Stomach (tissue), 9 donors: ENCODE measurements around the gene PVRIG. TPM values are rescaled to one million over a fixed set of nuclear protein-coding genes. Genes with fewer than 3 reads are reported as not detected.
"Not testable (repeated sequence)": the region's sequence is repeated elsewhere in the genome, so short reads cannot be mapped to it uniquely, and the experiment has no call there.

Experiments
- DNase-seq, 2 donors: peaks; one replicate each; pipeline versions ENCODE4 v3.0.0 to v3.0.0-alpha.2; 2013 to 2019
- H3K27ac ChIP-seq, 5 donors: fragments of 200-600 bp in 4 of 5; sonication (generic) in 4 of 5; one replicate each; pipeline ENCODE4 v1.5.1; 2013 to 2019; ENCODE audit warnings: mild to moderate bottlenecking in 1 of 5, moderate library complexity in 1 of 5
- H3K27me3 ChIP-seq, 3 donors: fragments of 200-600 bp; sonication (generic); one replicate each; pipeline ENCODE4 v1.5.1; 2017 to 2019; ENCODE audit warnings: mixed run types in 1 of 3
- H3K36me3 ChIP-seq, 4 donors: fragments of 200-600 bp; sonication (generic); 1 replicate in 3 of 4; 2 replicates in 1 of 4; pipeline ENCODE4 v1.5.1; 2016 to 2019
- H3K4me1 ChIP-seq, 4 donors: fragments of 200-600 bp; sonication (generic); one replicate each; pipeline ENCODE4 v1.5.1; 2016 to 2019
- H3K4me3 ChIP-seq, 4 donors: fragments of 200-600 bp; sonication (generic) in 3 of 4; one replicate each; pipeline ENCODE4 v1.5.1; 2016 to 2019; ENCODE audit warnings: mild to moderate bottlenecking in 1 of 4
- H3K9me3 ChIP-seq, 4 donors: fragments of 200-600 bp; sonication (generic); one replicate each; pipeline ENCODE4 v1.5.1; 2016 to 2019
- EP300 ChIP-seq: sonication (generic); formaldehyde crosslinking; IDR thresholded peaks from one replicate; pipeline ENCODE4 v1.6.1; 2017; ENCODE audit warnings: antibody characterized with exemption
- POLR2A ChIP-seq, 4 donors: fragments of 450-650 bp; IDR thresholded peaks; one replicate each; pipeline ENCODE4 v1.6.1; 2016; ENCODE audit warnings: antibody characterized with exemption in 4 of 4, control low read depth in 2 of 4, mild to moderate bottlenecking in 1 of 4, moderate library complexity in 1 of 4
- POLR2AphosphoS5 ChIP-seq, 3 donors: sonication (generic); formaldehyde crosslinking; IDR thresholded peaks; one replicate each; pipeline ENCODE4 v1.6.1; 2016; ENCODE audit warnings: antibody characterized with exemption in 3 of 3
- WGBS, 5 donors: extraction: QIAGEN DNeasy Blood & Tissue Kit in 3 of 5; methylation state at CpG; one replicate each; pipeline versions ENCODE4 v1.1.5 to v1.1.7; 2013 to 2018; 5-methylcytosine and 5-hydroxymethylcytosine counted together
- intact Hi-C: fragments of 100-400 bp; cut with DNase I; formaldehyde crosslinking; loops from one replicate; pipeline ENCODE4 v1.15.1; 2023; ENCODE audit warnings: low total_unique reads
- polyA plus RNA-seq, 3 donors: library from polyadenylated mRNA; stranded (reverse); fragments of 200-250 nt; gene quantifications; one replicate each; pipeline ENCODE4 v1.2.3, GENCODE V29; 2013
- total RNA-seq, 5 donors: library from RNA; depleted of rRNA; stranded (reverse); fragments of >200 nt; gene quantifications; one replicate each; pipeline versions ENCODE4 v1.1.0 to v1.2.3, GENCODE V29; 2014 to 2016
- TF ChIP-seq, protein P1 (sequence below), 7 experiments: fragments of 450-650 bp in 4 of 7; fragments of 200-600 bp in 3 of 7; sonication (generic) in 3 of 7; IDR thresholded peaks; one replicate each; pipeline ENCODE4 v1.5.1; 2016 to 2019; ENCODE audit warnings: antibody characterized with exemption in 7 of 7, control low read depth in 2 of 7, mild to moderate bottlenecking in 1 of 7
- donor health status: healthy with polysubstance abuse.
- donor health status: Bipolar disorder and iron deficiency.
- donor health status: healthy.

The PVRIG gene
- total and polyA plus RNA-seq, 8 donors: 0.56 to 3.8 (median 1.2) TPM; not detected in 1

DNA sequence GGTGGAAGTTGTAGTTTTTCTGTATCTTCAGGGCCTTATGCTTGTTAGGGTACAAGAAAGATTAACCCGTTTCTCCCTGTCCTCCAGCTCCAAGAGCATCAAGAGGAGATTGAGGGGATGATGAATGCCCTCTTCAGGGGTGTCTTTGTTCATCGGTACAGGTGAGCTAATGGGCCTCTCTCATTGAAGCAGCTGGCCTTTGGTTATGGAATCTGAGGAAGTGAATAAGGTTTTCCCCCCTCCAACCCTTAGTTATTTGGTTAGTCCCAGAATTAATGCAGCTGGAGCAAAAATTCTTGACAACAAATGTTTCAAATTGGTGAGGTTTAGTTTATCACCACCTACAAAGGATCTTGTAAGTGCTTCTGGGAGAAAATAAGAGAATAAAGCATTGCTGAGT, 24.5 kb upstream of the PVRIG start:
- TF ChIP-seq POLR2A (IDR thresholded peaks at IDR 0.05): no peak
- no peak for TF ChIP-seq EP300
- TF ChIP-seq POLR2AphosphoS5 (IDR thresholded peaks at IDR 0.05): no peak
- TF ChIP-seq, protein P1, sequence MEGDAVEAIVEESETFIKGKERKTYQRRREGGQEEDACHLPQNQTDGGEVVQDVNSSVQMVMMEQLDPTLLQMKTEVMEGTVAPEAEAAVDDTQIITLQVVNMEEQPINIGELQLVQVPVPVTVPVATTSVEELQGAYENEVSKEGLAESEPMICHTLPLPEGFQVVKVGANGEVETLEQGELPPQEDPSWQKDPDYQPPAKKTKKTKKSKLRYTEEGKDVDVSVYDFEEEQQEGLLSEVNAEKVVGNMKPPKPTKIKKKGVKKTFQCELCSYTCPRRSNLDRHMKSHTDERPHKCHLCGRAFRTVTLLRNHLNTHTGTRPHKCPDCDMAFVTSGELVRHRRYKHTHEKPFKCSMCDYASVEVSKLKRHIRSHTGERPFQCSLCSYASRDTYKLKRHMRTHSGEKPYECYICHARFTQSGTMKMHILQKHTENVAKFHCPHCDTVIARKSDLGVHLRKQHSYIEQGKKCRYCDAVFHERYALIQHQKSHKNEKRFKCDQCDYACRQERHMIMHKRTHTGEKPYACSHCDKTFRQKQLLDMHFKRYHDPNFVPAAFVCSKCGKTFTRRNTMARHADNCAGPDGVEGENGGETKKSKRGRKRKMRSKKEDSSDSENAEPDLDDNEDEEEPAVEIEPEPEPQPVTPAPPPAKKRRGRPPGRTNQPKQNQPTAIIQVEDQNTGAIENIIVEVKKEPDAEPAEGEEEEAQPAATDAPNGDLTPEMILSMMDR (IDR thresholded peaks at IDR 0.05): no peak
- Histone ChIP-seq H3K27me3 (peaks cover 0 to 26% (median 0%) of the 10 kb centered on the region in 3 donors), H3K9me3 (no peaks in the 10 kb centered on the region), H3K4me1 (no peaks in the 10 kb centered on the region), H3K4me3 (no peak overlapping the region), H3K36me3 (no peaks in the 10 kb centered on the region), H3K27ac (no peak overlapping the region)
- intact Hi-C loops: no loop called here
- DNase-seq: no peak
- 72 to 84% (median 79%) methylated on average over 2 of the region's 2 CpGs for WGBS, 5 donors

DNA sequence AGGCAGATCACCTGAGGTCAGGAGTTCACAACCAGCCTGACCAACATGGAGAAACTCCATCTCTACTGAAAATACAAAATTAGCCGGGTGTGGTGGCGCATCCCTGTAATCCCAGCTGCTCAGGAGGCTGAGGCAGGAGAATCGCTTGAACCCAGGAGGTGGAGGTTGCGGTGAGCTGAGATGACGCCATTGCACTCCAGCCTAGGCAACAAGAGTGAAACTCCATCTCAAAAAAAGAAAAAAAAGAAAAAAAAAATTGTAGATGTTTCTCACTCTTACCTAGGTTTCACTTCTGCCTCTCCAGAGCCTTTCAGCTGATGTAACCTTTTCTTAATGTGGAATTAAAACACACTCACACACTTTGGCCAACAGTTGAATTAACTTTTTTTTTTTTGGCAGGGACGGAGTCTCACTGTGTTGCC, 23.8 kb upstream of the PVRIG start:
- H3K9me3 ChIP-seq, H3K4me3 ChIP-seq, H3K36me3 ChIP-seq, DNase-seq, H3K27ac ChIP-seq, intact Hi-C loops, H3K4me1 ChIP-seq: not testable (repeated sequence)
- peaks cover 0 to 27% (median 0%) of the 10 kb centered on the region in 3 donors for H3K27me3 ChIP-seq
- WGBS, 5 donors: 95 to 98% (median 95%) methylated on average over 6 of the region's 6 CpGs

DNA sequence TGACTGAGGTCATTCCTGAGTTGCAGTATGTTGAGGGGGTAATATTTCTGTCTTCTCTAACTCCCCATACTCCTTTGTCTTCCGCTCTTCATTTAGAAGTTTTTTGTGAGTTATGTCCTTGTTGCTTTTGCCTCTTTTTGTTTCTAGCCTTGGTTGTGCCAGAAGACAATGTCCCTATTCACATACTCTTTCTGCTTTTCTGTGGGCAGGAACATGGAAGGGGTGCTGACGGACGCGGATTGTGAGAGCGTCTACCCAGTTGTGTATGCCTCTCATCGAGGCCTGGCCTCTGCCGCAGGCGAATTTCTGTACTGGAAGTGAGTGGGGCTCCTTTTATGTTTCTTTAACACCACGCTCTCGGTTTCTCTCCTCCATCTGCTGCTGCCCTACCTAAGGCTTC, 21.5 kb upstream of the PVRIG start:
- Histone ChIP-seq H3K4me1 (no peaks in the 10 kb centered on the region), H3K36me3 (no peaks in the 10 kb centered on the region), H3K4me3 (no peak overlapping the region), H3K9me3 (no peaks in the 10 kb centered on the region), H3K27me3 (peaks cover 0 to 27% (median 0%) of the 10 kb centered on the region in 3 donors), H3K27ac (no peak overlapping the region)
- no peak for DNase-seq
- TF ChIP-seq POLR2AphosphoS5 (IDR thresholded peaks at IDR 0.05) (no peak), EP300 (no peak), POLR2A (IDR thresholded peaks at IDR 0.05) (no peak)
- TF ChIP-seq, protein P1 (IDR thresholded peaks at IDR 0.05): no peak
- 87 to 94% (median 93%) methylated on average over 10 of the region's 10 CpGs for WGBS, 5 donors
- intact Hi-C loops: no loop called here

DNA sequence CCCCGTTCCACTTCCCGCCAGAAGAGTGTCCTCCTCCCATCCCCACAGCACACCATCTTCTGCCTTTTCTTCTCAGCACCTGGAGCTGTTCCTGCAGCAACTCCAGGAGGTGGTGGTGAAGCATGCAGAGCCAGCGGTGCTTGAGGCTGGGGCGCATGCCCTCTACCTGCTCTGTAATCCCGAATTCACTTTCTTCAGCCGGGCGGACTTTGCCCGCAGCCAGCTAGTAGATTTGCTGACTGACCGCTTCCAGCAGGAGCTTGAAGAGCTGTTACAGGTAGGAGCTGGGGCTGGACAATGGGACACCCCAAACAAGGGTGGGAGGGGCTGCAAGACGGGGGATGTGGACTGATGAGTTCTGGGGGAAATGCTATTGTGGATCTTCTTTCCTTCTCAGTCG, 19.1 kb upstream of the PVRIG start:
- intact Hi-C loops: no loop called here

DNA sequence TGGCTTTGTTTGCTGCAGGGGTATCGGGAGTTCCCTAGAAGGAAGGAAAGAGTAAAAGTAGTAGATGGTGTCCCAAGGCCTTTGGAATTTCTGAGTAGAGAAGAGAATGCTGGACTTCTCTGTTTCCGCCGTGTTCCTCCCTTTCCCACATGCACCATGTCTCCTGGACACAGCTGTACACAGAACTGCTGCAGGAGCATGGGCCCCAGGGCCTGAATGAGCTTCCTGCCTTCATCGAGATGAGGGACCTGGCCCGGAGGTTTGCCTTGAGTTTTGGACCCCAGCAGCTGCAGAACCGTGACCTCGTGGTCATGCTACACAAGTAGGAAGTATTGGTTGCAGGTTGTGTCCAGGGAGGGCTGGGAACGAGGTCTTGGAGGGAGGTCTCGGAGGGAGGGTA, 15.3 kb upstream of the PVRIG start:
- no peak overlapping the region for H3K27ac ChIP-seq
- TF ChIP-seq EP300 (no peak), POLR2AphosphoS5 (IDR thresholded peaks at IDR 0.05) (no peak), POLR2A (IDR thresholded peaks at IDR 0.05) (no peak)
- TF ChIP-seq, protein P1 (IDR thresholded peaks at IDR 0.05): no peak
- H3K4me1 ChIP-seq: peaks cover 0 to 11% (median 5%) of the 10 kb centered on the region in 4 donors
- H3K27me3 ChIP-seq: peaks cover 0 to 11% (median 0%) of the 10 kb centered on the region in 3 donors
- 77 to 83% (median 80%) methylated on average over 8 to 9 of the region's 9 CpGs for WGBS, 5 donors
- DNase-seq: no peak
- H3K9me3 ChIP-seq: no peaks in the 10 kb centered on the region
- H3K4me3 ChIP-seq: no peak overlapping the region
- intact Hi-C loops: no loop called here
- H3K36me3 ChIP-seq: no peaks in the 10 kb centered on the region

More for the DNA sequence above, 19.1 kb upstream of the PVRIG start:
- Histone ChIP-seq H3K27ac (no peak overlapping the region), H3K36me3 (no peaks in the 10 kb centered on the region), H3K4me3 (no peak overlapping the region), H3K4me1 (no peaks in the 10 kb centered on the region), H3K9me3 (no peaks in the 10 kb centered on the region), H3K27me3 (peaks cover 0 to 32% (median 0%) of the 10 kb centered on the region in 3 donors)
- TF ChIP-seq POLR2A (IDR thresholded peaks at IDR 0.05): no peak
- no peak for TF ChIP-seq EP300
- TF ChIP-seq POLR2AphosphoS5 (IDR thresholded peaks at IDR 0.05): no peak
- TF ChIP-seq, protein P1 (IDR thresholded peaks at IDR 0.05): no peak
- WGBS, 5 donors: 39 to 70% (median 47%) methylated on average over 11 of the region's 11 CpGs
- peak in 1 of 2 donors; percentile 64 for DNase-seq
